GM21576 (cell line): Measurements from ENCODE around the gene NHLRC4.
"Not testable (repeated sequence)": the region's sequence is repeated elsewhere in the genome, so short reads cannot be mapped to it uniquely, and the experiment has no call there.

Experiments
- ATAC-seq: cut with Tn5 transposase; IDR thresholded peaks from one replicate; pipeline ENCODE4 v1.9.1; 2021; ENCODE audit warnings: mild to moderate bottlenecking, moderate library complexity; ENCODE audit not compliant: unreplicated experiment

The NHLRC4 gene

GRCh38 chr16:596736-597060, 29.9 kb downstream of the NHLRC4 start:
- ATAC-seq = no peak

GRCh38 chr16:597655-598054, 30.9 kb downstream of the NHLRC4 start:
- ATAC-seq = not testable (repeated sequence)

- no peak for ATAC-seq
Observed at GRCh38 chr16:598823-599739, 32.3 kb downstream of the NHLRC4 start.

- no peak for ATAC-seq
Observed at GRCh38 chr16:600781-601180, 34.0 kb downstream of the NHLRC4 start.

GRCh38 chr16:603933-604332, 37.1 kb downstream of the NHLRC4 start:
- ATAC-seq = no peak

- ATAC-seq = no peak
Observed at GRCh38 chr16:606656-607307, 40.0 kb downstream of the NHLRC4 start.

- no peak for ATAC-seq
Observed at GRCh38 chr16:608019-608418, 41.2 kb downstream of the NHLRC4 start.

GRCh38 chr16:609316-609715, 42.5 kb downstream of the NHLRC4 start:
- no peak for ATAC-seq

GRCh38 chr16:609984-610383, 43.2 kb downstream of the NHLRC4 start:
- no peak for ATAC-seq

- ATAC-seq = no peak
Observed at GRCh38 chr16:610513-611381, 43.9 kb downstream of the NHLRC4 start.

GRCh38 chr16:615122-615521, 48.3 kb downstream of the NHLRC4 start:
- ATAC-seq = no peak

GRCh38 chr16:616733-617586, 50.2 kb downstream of the NHLRC4 start:
- no peak for ATAC-seq

- ATAC-seq = no peak
Observed at GRCh38 chr16:617855-618254, 51.0 kb downstream of the NHLRC4 start.
